WTC11 (cell line): ENCODE measurements around the gene PRELP. TPM values are rescaled to one million over a fixed set of nuclear protein-coding genes. Genes with fewer than 3 reads are reported as not detected.

Source experiments
- ATAC-seq: fragments of 200-7000 bp; cut with Tn5 transposase; 2 replicates; pipeline ENCODE4 v1.10.0; 2021; ENCODE audit warnings: mild to moderate bottlenecking, moderate library complexity
- CTCF ChIA-PET: fragments of 300-600 bp; sonication (Branson Sonifier 250); formaldehyde crosslinking; loops from one replicate; lab custom pipeline; 2021; ENCODE audit warnings: antibody characterized with exemption; lab: Charles Lee
- POLR2A ChIA-PET: fragments of 350-600 bp; sonication (Branson Sonifier 250); formaldehyde crosslinking; loops from one replicate; lab custom pipeline; 2021; ENCODE audit warnings: antibody characterized with exemption; lab: Charles Lee
- DNase-seq: peaks from one replicate; pipeline ENCODE4 v3.0.0; 2021; ENCODE audit warnings: low spot score
- H3K27ac Mint-ChIP-seq: 2 replicates; pipeline ENCODE4 v1.8.0; 2021; ENCODE audit warnings: mixed read lengths
- H3K27me3 Mint-ChIP-seq: 2 replicates; pipeline ENCODE4 v1.8.0; 2021; ENCODE audit warnings: low read depth, mild to moderate bottlenecking, moderate library complexity, mixed read lengths
- H3K36me3 Mint-ChIP-seq: 2 replicates; pipeline ENCODE4 v1.8.0; 2021; ENCODE audit warnings: mixed read lengths
- H3K4me1 Mint-ChIP-seq: 2 replicates; pipeline ENCODE4 v1.8.0; 2022; ENCODE audit warnings: mixed read lengths
- H3K4me3 Mint-ChIP-seq: 2 replicates; pipeline ENCODE4 v1.8.0; 2021; ENCODE audit warnings: mild to moderate bottlenecking, moderate library complexity, mixed read lengths
- H3K9me3 Mint-ChIP-seq: 2 replicates; pipeline ENCODE4 v1.8.0; 2021; ENCODE audit warnings: mixed read lengths
- CBFB ChIP-seq: sonication (generic); formaldehyde crosslinking; IDR thresholded peaks from 2 replicates; pipeline ENCODE4 v1.8.1; 2022; ENCODE audit warnings: mild to moderate bottlenecking, low read depth, missing genetic modification reagents
- ELF4 ChIP-seq: sonication (generic); formaldehyde crosslinking; IDR thresholded peaks from 2 replicates; pipeline ENCODE4 v1.8.1; 2022; ENCODE audit warnings: low read depth, mild to moderate bottlenecking, moderate library complexity, missing genetic modification reagents
- EMX1 ChIP-seq: fragments of 250-450 bp; sonication (Bioruptor Pico); IDR thresholded peaks from 2 replicates; pipeline ENCODE4 v1.8.0; 2021; ENCODE audit warnings: mild to moderate bottlenecking
- ESRRA ChIP-seq: sonication (generic); formaldehyde crosslinking; IDR thresholded peaks from 2 replicates; pipeline ENCODE4 v1.8.1; 2022; ENCODE audit warnings: mild to moderate bottlenecking, missing genetic modification reagents, borderline replicate concordance
- ETV6 ChIP-seq: sonication (generic); formaldehyde crosslinking; IDR thresholded peaks from 2 replicates; pipeline ENCODE4 v1.8.1; 2022; ENCODE audit warnings: mild to moderate bottlenecking, missing genetic modification reagents
- FOXJ3 ChIP-seq: sonication (generic); formaldehyde crosslinking; IDR thresholded peaks from 2 replicates; pipeline ENCODE4 v1.9.0; 2021; ENCODE audit warnings: missing genetic modification reagents, mild to moderate bottlenecking, borderline replicate concordance
- GRHL2 ChIP-seq: fragments of 250-450 bp; sonication (Bioruptor Pico); IDR thresholded peaks from 2 replicates; pipeline ENCODE4 v1.8.0; 2022; ENCODE audit warnings: mild to moderate bottlenecking, moderate library complexity; ENCODE audit not compliant: insufficient replicate concordance, severe bottlenecking
- GTF2I ChIP-seq: fragments of 250-450 bp; sonication (Bioruptor Pico); conservative IDR thresholded peaks from 2 replicates; pipeline ENCODE4 v1.4.0; 2021; ENCODE audit warnings: mild to moderate bottlenecking
- NR1H2 ChIP-seq: sonication (generic); formaldehyde crosslinking; IDR thresholded peaks from 2 replicates; pipeline ENCODE4 v1.9.0; 2021; ENCODE audit warnings: mild to moderate bottlenecking, moderate library complexity, missing genetic modification reagents
- RORB ChIP-seq: fragments of 250-450 bp; sonication (Bioruptor Pico); IDR thresholded peaks from 2 replicates; pipeline ENCODE4 v1.9.0; 2021; ENCODE audit warnings: mild to moderate bottlenecking
- TCF7 ChIP-seq: sonication (generic); formaldehyde crosslinking; IDR thresholded peaks from 2 replicates; pipeline ENCODE4 v1.8.0; 2022; ENCODE audit warnings: mild to moderate bottlenecking, low read depth, missing genetic modification reagents, moderate library complexity
- ZNF121 ChIP-seq: sonication (generic); formaldehyde crosslinking; IDR thresholded peaks from 2 replicates; pipeline ENCODE4 v1.8.0; 2023; ENCODE audit warnings: missing genetic modification reagents
- ZNF232 ChIP-seq: sonication (generic); formaldehyde crosslinking; IDR thresholded peaks from 2 replicates; pipeline ENCODE4 v1.8.0; 2022; ENCODE audit warnings: mild to moderate bottlenecking, missing genetic modification reagents
- ZNF671 ChIP-seq: fragments of 250-450 bp; sonication (Bioruptor Pico); IDR thresholded peaks from 2 replicates; pipeline ENCODE4 v1.8.0; 2021; ENCODE audit warnings: mild to moderate bottlenecking
- total RNA-seq: library from RNA; stranded (reverse); gene quantifications from 3 replicates; pipeline ENCODE4 v1.2.3, GENCODE V29; 2021
- TF ChIP-seq, protein P1 (sequence below): sonication (generic); formaldehyde crosslinking; IDR thresholded peaks from 2 replicates; pipeline ENCODE4 v1.8.1; 2023; ENCODE audit warnings: mild to moderate bottlenecking, missing genetic modification reagents, borderline replicate concordance
- TF ChIP-seq, protein P2 (sequence below): sonication (generic); formaldehyde crosslinking; IDR thresholded peaks from 2 replicates; pipeline ENCODE4 v1.8.1; 2023; ENCODE audit warnings: mild to moderate bottlenecking, missing genetic modification reagents
- TF ChIP-seq, protein P3 (sequence below): sonication (generic); formaldehyde crosslinking; conservative IDR thresholded peaks from 2 replicates; pipeline ENCODE4 v1.8.1; 2022; ENCODE audit warnings: mild to moderate bottlenecking, missing genetic modification reagents
- TF ChIP-seq, protein P4 (sequence below): sonication (generic); formaldehyde crosslinking; IDR thresholded peaks from 2 replicates; pipeline ENCODE4 v1.8.1; 2022; ENCODE audit warnings: low read depth, mild to moderate bottlenecking, moderate library complexity, missing genetic modification reagents, borderline replicate concordance
- TF ChIP-seq, protein P5 (sequence below): sonication (generic); formaldehyde crosslinking; IDR thresholded peaks from 2 replicates; pipeline ENCODE4 v1.8.1; 2023; ENCODE audit warnings: mild to moderate bottlenecking, missing genetic modification reagents, moderate library complexity

Gene PRELP
- total RNA-seq, 1 experiment from 2014 or later: 0.17 TPM

DNA sequence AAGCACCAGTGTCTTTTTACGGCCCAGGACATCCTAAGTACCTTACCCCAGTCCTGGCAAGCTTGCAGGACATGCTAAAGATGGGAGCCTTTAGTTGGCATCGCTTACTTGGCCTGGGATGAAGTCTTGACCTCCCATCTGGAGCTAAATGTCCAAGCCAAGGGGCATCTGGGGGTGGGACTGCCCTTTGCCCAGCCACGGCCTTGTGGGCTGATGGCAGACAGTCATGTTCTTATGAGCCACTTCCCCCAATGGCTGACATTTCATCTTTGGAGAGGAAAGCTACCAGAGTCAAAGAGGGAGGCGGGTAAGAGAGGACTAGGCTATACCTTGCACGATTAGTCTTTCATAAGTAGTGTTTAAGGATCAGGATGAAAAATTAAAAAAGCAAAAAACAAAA is 50.5 kb downstream of the PRELP start (continued):
- TF ChIP-seq ZNF121 (CRISPR knock-in tag): no peak

DNA sequence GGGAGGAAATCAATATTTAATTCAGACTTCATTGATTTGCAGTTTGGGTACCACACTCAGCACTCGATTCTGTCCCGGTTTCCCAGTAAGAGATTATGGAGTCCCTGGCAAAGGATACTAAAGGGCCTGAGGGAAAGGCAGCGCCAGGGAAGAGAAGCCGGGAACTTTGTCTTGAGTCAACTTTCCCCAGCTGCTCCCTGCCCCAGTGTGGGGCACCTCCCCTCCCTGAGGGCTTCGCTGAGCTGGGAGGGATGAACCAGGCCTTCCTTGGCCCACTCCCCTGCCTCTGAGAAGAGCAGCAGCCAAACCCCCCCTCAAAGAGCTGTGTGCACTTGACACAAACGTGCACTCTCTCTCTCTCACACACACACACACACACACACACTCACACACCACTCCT is 51.0 kb downstream of the PRELP start:
- DNase-seq (no peak), ATAC-seq (no peak)
- Mint-ChIP-seq H3K27me3 (peaks cover 15% of the 10 kb centered on the region), H3K4me3 (no peak overlapping the region), H3K9me3 (no peaks in the 10 kb centered on the region), H3K36me3 (no peaks in the 10 kb centered on the region), H3K4me1 (peaks cover 28% of the 10 kb centered on the region), H3K27ac (no peak overlapping the region; the same call in 1 of the 2 replicates)
- ChIA-PET CTCF (interaction anchor here (0.6 to 1.2 kb wide), 2 partner anchors 10 to 23 kb away, joined by 3 to 4 read pairs; no protein-coding TSS in a partner anchor), POLR2A (interaction anchor here (0.6 kb wide), 2 partner anchors 48 to 205 kb away, joined by 5 to 12 read pairs; no protein-coding TSS in a partner anchor)
- TF ChIP-seq, protein P1, sequence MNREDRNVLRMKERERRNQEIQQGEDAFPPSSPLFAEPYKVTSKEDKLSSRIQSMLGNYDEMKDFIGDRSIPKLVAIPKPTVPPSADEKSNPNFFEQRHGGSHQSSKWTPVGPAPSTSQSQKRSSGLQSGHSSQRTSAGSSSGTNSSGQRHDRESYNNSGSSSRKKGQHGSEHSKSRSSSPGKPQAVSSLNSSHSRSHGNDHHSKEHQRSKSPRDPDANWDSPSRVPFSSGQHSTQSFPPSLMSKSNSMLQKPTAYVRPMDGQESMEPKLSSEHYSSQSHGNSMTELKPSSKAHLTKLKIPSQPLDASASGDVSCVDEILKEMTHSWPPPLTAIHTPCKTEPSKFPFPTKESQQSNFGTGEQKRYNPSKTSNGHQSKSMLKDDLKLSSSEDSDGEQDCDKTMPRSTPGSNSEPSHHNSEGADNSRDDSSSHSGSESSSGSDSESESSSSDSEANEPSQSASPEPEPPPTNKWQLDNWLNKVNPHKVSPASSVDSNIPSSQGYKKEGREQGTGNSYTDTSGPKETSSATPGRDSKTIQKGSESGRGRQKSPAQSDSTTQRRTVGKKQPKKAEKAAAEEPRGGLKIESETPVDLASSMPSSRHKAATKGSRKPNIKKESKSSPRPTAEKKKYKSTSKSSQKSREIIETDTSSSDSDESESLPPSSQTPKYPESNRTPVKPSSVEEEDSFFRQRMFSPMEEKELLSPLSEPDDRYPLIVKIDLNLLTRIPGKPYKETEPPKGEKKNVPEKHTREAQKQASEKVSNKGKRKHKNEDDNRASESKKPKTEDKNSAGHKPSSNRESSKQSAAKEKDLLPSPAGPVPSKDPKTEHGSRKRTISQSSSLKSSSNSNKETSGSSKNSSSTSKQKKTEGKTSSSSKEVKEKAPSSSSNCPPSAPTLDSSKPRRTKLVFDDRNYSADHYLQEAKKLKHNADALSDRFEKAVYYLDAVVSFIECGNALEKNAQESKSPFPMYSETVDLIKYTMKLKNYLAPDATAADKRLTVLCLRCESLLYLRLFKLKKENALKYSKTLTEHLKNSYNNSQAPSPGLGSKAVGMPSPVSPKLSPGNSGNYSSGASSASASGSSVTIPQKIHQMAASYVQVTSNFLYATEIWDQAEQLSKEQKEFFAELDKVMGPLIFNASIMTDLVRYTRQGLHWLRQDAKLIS (CRISPR knock-in tag): no peak
- TF ChIP-seq ZNF671 (CRISPR knock-in tag) (no peak), ZNF121 (CRISPR knock-in tag) (no peak), GTF2I (CRISPR knock-in tag) (no peak), FOXJ3 (CRISPR knock-in tag) (no peak), ZNF232 (CRISPR knock-in tag) (no peak), NR1H2 (CRISPR knock-in tag) (no peak), RORB (CRISPR knock-in tag) (no peak), ELF4 (CRISPR knock-in tag) (no peak), GRHL2 (no peak), CBFB (CRISPR knock-in tag) (no peak), ESRRA (CRISPR knock-in tag) (no peak), TCF7 (CRISPR knock-in tag) (no peak)
- TF ChIP-seq, protein P2, sequence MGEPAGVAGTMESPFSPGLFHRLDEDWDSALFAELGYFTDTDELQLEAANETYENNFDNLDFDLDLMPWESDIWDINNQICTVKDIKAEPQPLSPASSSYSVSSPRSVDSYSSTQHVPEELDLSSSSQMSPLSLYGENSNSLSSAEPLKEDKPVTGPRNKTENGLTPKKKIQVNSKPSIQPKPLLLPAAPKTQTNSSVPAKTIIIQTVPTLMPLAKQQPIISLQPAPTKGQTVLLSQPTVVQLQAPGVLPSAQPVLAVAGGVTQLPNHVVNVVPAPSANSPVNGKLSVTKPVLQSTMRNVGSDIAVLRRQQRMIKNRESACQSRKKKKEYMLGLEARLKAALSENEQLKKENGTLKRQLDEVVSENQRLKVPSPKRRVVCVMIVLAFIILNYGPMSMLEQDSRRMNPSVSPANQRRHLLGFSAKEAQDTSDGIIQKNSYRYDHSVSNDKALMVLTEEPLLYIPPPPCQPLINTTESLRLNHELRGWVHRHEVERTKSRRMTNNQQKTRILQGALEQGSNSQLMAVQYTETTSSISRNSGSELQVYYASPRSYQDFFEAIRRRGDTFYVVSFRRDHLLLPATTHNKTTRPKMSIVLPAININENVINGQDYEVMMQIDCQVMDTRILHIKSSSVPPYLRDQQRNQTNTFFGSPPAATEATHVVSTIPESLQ (CRISPR knock-in tag): no peak

DNA sequence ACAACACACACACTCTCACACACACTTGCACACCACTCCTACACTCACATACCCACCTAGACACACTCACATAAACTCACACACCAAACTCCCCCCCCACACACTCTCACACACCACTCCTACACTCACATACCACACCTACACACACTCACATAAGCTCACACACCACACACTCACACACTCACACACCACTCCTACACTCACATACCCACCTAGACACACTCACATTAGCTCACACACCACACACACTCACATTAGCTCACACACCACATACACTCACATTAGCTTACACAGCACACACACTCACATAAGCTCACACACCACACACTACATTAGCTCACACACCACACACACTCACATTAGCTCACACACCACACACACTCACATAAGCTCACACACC is 51.4 kb downstream of the PRELP start:
- ChIA-PET CTCF (interaction anchor here (1.2 to 1.7 kb wide), 3 partner anchors 8 to 19 kb away, joined by 4 to 6 read pairs (median 4); no protein-coding TSS in a partner anchor), POLR2A (interaction anchor here (0.6 kb wide), 1 partner anchor 205 kb away, joined by 12 read pairs; no protein-coding TSS in a partner anchor)
- Mint-ChIP-seq H3K27me3 (peaks cover 11% of the 10 kb centered on the region), H3K4me1 (peaks cover 24% of the 10 kb centered on the region), H3K36me3 (no peaks in the 10 kb centered on the region), H3K27ac (no peak overlapping the region; the same call in 1 of the 2 replicates), H3K4me3 (no peak overlapping the region), H3K9me3 (no peaks in the 10 kb centered on the region)
- DNase-seq: no peak
- ATAC-seq: no peak
- TF ChIP-seq, protein P3, sequence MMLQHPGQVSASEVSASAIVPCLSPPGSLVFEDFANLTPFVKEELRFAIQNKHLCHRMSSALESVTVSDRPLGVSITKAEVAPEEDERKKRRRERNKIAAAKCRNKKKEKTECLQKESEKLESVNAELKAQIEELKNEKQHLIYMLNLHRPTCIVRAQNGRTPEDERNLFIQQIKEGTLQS (CRISPR knock-in tag): no peak
- TF ChIP-seq ZNF121 (CRISPR knock-in tag) (no peak), EMX1 (CRISPR knock-in tag) (no peak), TCF7 (CRISPR knock-in tag) (no peak), ETV6 (no peak)
- TF ChIP-seq, protein P4, sequence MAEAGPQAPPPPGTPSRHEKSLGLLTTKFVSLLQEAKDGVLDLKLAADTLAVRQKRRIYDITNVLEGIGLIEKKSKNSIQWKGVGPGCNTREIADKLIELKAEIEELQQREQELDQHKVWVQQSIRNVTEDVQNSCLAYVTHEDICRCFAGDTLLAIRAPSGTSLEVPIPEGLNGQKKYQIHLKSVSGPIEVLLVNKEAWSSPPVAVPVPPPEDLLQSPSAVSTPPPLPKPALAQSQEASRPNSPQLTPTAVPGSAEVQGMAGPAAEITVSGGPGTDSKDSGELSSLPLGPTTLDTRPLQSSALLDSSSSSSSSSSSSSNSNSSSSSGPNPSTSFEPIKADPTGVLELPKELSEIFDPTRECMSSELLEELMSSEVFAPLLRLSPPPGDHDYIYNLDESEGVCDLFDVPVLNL (CRISPR knock-in tag): no peak
- TF ChIP-seq, protein P5, sequence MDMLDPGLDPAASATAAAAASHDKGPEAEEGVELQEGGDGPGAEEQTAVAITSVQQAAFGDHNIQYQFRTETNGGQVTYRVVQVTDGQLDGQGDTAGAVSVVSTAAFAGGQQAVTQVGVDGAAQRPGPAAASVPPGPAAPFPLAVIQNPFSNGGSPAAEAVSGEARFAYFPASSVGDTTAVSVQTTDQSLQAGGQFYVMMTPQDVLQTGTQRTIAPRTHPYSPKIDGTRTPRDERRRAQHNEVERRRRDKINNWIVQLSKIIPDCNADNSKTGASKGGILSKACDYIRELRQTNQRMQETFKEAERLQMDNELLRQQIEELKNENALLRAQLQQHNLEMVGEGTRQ: no peak
